ENCODE data around the gene TNRC6C. TPM values are rescaled to one million over a fixed set of nuclear protein-coding genes. Genes with fewer than 3 reads are reported as not detected.

The TNRC6C gene
- 10 to 100 TPM; 14.0 to 18.8 TPM for total RNA-seq
- polyA plus RNA-seq (ENCODE audit: insufficient read length in 6 of 6), result 10 to 100 TPM; 15.1 to 20.3 (median 16.6) TPM
- long read RNA-seq, donor 1, partial matches to known transcripts, result 0 of 1 reads
- long read RNA-seq, donor 1, other reads (novel, unspliced or antisense), result 0 of 1 reads
- long read RNA-seq, donor 2, partial matches to known transcripts, result 39 of 39 reads
- long read RNA-seq, donor 2, other reads (novel, unspliced or antisense), result 0 of 39 reads
- long read RNA-seq, donor 3, partial matches to known transcripts, result 0 of 1 reads
- long read RNA-seq, donor 3, other reads (novel, unspliced or antisense), result 0 of 1 reads
- long read RNA-seq, donor 4, partial matches to known transcripts, result 0 of 1 reads
- long read RNA-seq, donor 4, other reads (novel, unspliced or antisense), result 1 of 1 reads
- long read RNA-seq, donor 5, partial matches to known transcripts, result 8 of 8 reads
- long read RNA-seq, donor 5, other reads (novel, unspliced or antisense), result 0 of 8 reads
- long read RNA-seq, donor 6, result 0 reads
- long read RNA-seq, donor 7, result 0 reads
- long read RNA-seq, donor 8, result 0 reads
- long read RNA-seq, donor 9, result 0 reads
- long read RNA-seq, donor 10, partial matches to known transcripts, result 0 of 1 reads
- long read RNA-seq, donor 10, other reads (novel, unspliced or antisense), result 1 of 1 reads
- long read RNA-seq, donor 11, result 0 reads
- long read RNA-seq, donor 12, result 0 reads

GRCh38 chr17:77957857-77958715, at the start of gene TNRC6C:
TNRC6C (plus strand) TSS chr17:77958703; CDS start chr17:78004207, 45,504 bp downstream.
- peak; percentile 99 for ATAC-seq
- Histone ChIP-seq H3K4me1 (peaks cover 4 to 33% of the 10 kb centered on the region in 2 donors), H3K27me3 (peaks cover 0 to 45% of the 10 kb centered on the region in 2 donors), H3K4me3 (peak within 1 kb of the TSS; percentile 62 to 64), H3K27ac (peak within 1 kb of the TSS; percentile 56 to 67), H3K36me3 (no peaks in the 10 kb centered on the region), H3K9me3 (no peaks in the 10 kb centered on the region)
- peak; percentile 99 to 100 (median 99) for DNase-seq
- intact Hi-C loops (cut with DNase I), result no loop called here
- TF ChIP-seq CTCF (IDR thresholded peaks at IDR 0.05), result no peak

GRCh38 chr17:77909236-77909635, 49.3 kb upstream of the TNRC6C start:
- intact Hi-C loops (cut with DNase I), result no loop called here
- Histone ChIP-seq H3K4me3 (no peak overlapping the region), H3K27ac (no peak overlapping the region), H3K36me3 (no peaks in the 10 kb centered on the region), H3K27me3 (peaks cover 16 to 89% of the 10 kb centered on the region in 2 donors), H3K9me3 (peaks cover 0 to 2% of the 10 kb centered on the region in 2 donors), H3K4me1 (no peaks in the 10 kb centered on the region)
- TF ChIP-seq CTCF (IDR thresholded peaks at IDR 0.05), result no peak
- peak in 2 of 4 donors; percentile 50 to 53 for DNase-seq
- ATAC-seq, result no peak

- DNase-seq, result no peak
- intact Hi-C loops (cut with DNase I), result no loop called here
- Histone ChIP-seq H3K27ac (no peak overlapping the region), H3K9me3 (peaks cover 0 to 2% of the 10 kb centered on the region in 2 donors), H3K27me3 (peaks cover 16 to 92% of the 10 kb centered on the region in 2 donors), H3K4me1 (no peaks in the 10 kb centered on the region), H3K4me3 (no peak overlapping the region), H3K36me3 (no peaks in the 10 kb centered on the region)
- ATAC-seq, result no peak
- no peak for TF ChIP-seq CTCF (IDR thresholded peaks at IDR 0.05)
These were observed 48.7 kb upstream of the TNRC6C start for GRCh38 chr17:77909816-77910215.

GRCh38 chr17:77914385-77915254, 43.9 kb upstream of the TNRC6C start:
- no peak for TF ChIP-seq CTCF (IDR thresholded peaks at IDR 0.05)
- H3K9me3 ChIP-seq, result peaks cover 0 to 2% of the 10 kb centered on the region in 2 donors
- no peak overlapping the region for H3K27ac ChIP-seq
- DNase-seq (peak in 3 of 4 donors; percentile 20 to 95 (median 92)), ATAC-seq (peak; percentile 64)
- H3K27me3 ChIP-seq, result peaks cover 29 to 94% of the 10 kb centered on the region in 2 donors
- intact Hi-C loops (cut with DNase I), result no loop called here
- H3K36me3 ChIP-seq, result no peaks in the 10 kb centered on the region
- H3K4me3 ChIP-seq, result no peak overlapping the region
- H3K4me1 ChIP-seq, result peaks cover 0 to 11% of the 10 kb centered on the region in 2 donors
